NK-92 (cell line): ENCODE measurements around the gene ANXA10.
"Not testable (repeated sequence)": the region's sequence is repeated elsewhere in the genome, so short reads cannot be mapped to it uniquely, and the experiment has no call there.

Source experiments
- DNase-seq: peaks from one replicate; lab custom pipeline; 2025; ENCODE audit not compliant: unreplicated experiment; lab: John Stamatoyannopoulos, UW

Gene ANXA10

GRCh38 chr4:168118116-168118655 lies 25.8 kb downstream of the ANXA10 start:
- no peak for DNase-seq

GRCh38 chr4:168119100-168119499 lies 26.8 kb downstream of the ANXA10 start:
- DNase-seq = no peak

GRCh38 chr4:168119890-168120289 lies 27.6 kb downstream of the ANXA10 start:
- no peak for DNase-seq

GRCh38 chr4:168120811-168121210 lies 28.5 kb downstream of the ANXA10 start:
- DNase-seq = no peak

- DNase-seq = no peak
These were observed 31.8 kb downstream of the ANXA10 start for GRCh38 chr4:168124008-168124641.

- no peak for DNase-seq
These were observed 34.6 kb downstream of the ANXA10 start for GRCh38 chr4:168126952-168127351.

GRCh38 chr4:168128601-168129000 lies 36.3 kb downstream of the ANXA10 start:
- DNase-seq = no peak

- no peak for DNase-seq
These were observed 36.9 kb downstream of the ANXA10 start for GRCh38 chr4:168129046-168129772.

GRCh38 chr4:168129802-168130201 lies 37.5 kb downstream of the ANXA10 start:
- no peak for DNase-seq

- no peak for DNase-seq
These were observed 38.9 kb downstream of the ANXA10 start for GRCh38 chr4:168131196-168131595.

GRCh38 chr4:168134651-168135050 lies 42.3 kb downstream of the ANXA10 start:
- no peak for DNase-seq

GRCh38 chr4:168135860-168136259 lies 43.5 kb downstream of the ANXA10 start:
- DNase-seq = not testable (repeated sequence)

GRCh38 chr4:168137695-168138094 lies 45.4 kb downstream of the ANXA10 start:
- DNase-seq = not testable (repeated sequence)

GRCh38 chr4:168138143-168138542 lies 45.8 kb downstream of the ANXA10 start:
- no peak for DNase-seq

- no peak for DNase-seq
These were observed 47.0 kb downstream of the ANXA10 start for GRCh38 chr4:168139336-168139735.

- DNase-seq = no peak
These were observed 49.4 kb downstream of the ANXA10 start for GRCh38 chr4:168141733-168142132.

GRCh38 chr4:168143601-168144000 lies 51.3 kb downstream of the ANXA10 start:
- no peak for DNase-seq

- no peak for DNase-seq
These were observed 58.2 kb downstream of the ANXA10 start for GRCh38 chr4:168150420-168151050.

- no peak for DNase-seq
These were observed 59.0 kb downstream of the ANXA10 start for GRCh38 chr4:168151327-168151726.

GRCh38 chr4:168152837-168153500 lies 60.6 kb downstream of the ANXA10 start:
- DNase-seq = no peak
